HL-60 (cell line): ENCODE measurements around the gene IGFBP4.

Source experiments
- CTCF ChIP-seq: IDR thresholded peaks from one replicate; pipeline ENCODE4 v1.5.1; 2011; ENCODE audit warnings: low read length, control low read depth, inconsistent platforms; ENCODE audit not compliant: insufficient read depth
- POLR2AphosphoS5 ChIP-seq: IDR thresholded peaks from 2 replicates; pipeline ENCODE4 v1.6.1; 2012; ENCODE audit warnings: low read depth

GRCh38 chr17:40443988-40444899 is 994 bp downstream of the IGFBP4 start:
- TF ChIP-seq POLR2AphosphoS5 = no peak
- no peak for TF ChIP-seq CTCF
